Gastrocnemius medialis (tissue), 4 donors: ENCODE data around the gene CAPZA2. TPM values are rescaled to one million over a fixed set of nuclear protein-coding genes. Genes with fewer than 3 reads are reported as not detected.
"Not testable (repeated sequence)": the region's sequence is repeated elsewhere in the genome, so short reads cannot be mapped to it uniquely, and the experiment has no call there.

Experiments
- ATAC-seq, 2 donors: fragments of 150-250 bp; one replicate each; pipeline ENCODE4 v1.9.1; 2016
- DNase-seq, 2 donors: peaks; one replicate each; pipeline ENCODE4 v3.0.0-alpha.2; 2019
- H3K27ac ChIP-seq, 4 donors: fragments of 200-600 bp; sonication (generic); 1 replicate in 1 of 4; 2 replicates in 3 of 4; pipeline ENCODE4 v1.5.1; 2016 to 2018; ENCODE audit warnings: mild to moderate bottlenecking in 2 of 4, moderate library complexity in 1 of 4
- H3K27me3 ChIP-seq, 3 donors: fragments of 200-600 bp; sonication (generic) in 2 of 3; 1 replicate in 1 of 3; 2 replicates in 2 of 3; pipeline versions ENCODE4 v1.5.1 to v1.6.0; 2016 to 2019; ENCODE audit warnings: mild to moderate bottlenecking in 1 of 3, moderate library complexity in 1 of 3
- H3K36me3 ChIP-seq, 2 donors: fragments of 200-600 bp; sonication (generic) in 1 of 2; one replicate each; pipeline ENCODE4 v1.5.1; 2017 to 2018
- H3K4me1 ChIP-seq, 2 donors: fragments of 200-600 bp; sonication (generic) in 1 of 2; one replicate each; pipeline ENCODE4 v1.5.1; 2016 to 2017; ENCODE audit warnings: mild to moderate bottlenecking in 2 of 2
- H3K4me3 ChIP-seq, 4 donors: fragments of 200-600 bp; sonication (generic) in 3 of 4; 1 replicate in 1 of 4; 2 replicates in 3 of 4; pipeline ENCODE4 v1.5.1; 2016 to 2019; ENCODE audit warnings: mild to moderate bottlenecking in 2 of 4
- H3K9me3 ChIP-seq, 3 donors: fragments of 200-600 bp; sonication (generic) in 2 of 3; 1 replicate in 1 of 3; 2 replicates in 2 of 3; pipeline ENCODE4 v1.5.1; 2016 to 2019
- CTCF ChIP-seq, 5 experiments: fragments of 450-650 bp in 3 of 5; fragments of 200-600 bp in 2 of 5; sonication (generic) in 2 of 5; IDR thresholded peaks in 4 of 5; conservative IDR thresholded peaks in 1 of 5; 1 replicate in 4 of 5; 2 replicates in 1 of 5; pipeline ENCODE4 v1.5.1; 2016 to 2019; ENCODE audit warnings: antibody characterized with exemption in 5 of 5, mild to moderate bottlenecking in 3 of 5, moderate library complexity in 3 of 5
- POLR2A ChIP-seq, 2 donors: fragments of 450-650 bp; IDR thresholded peaks; one replicate each; pipeline ENCODE4 v1.6.1; 2017; ENCODE audit warnings: antibody characterized with exemption in 2 of 2, mild to moderate bottlenecking in 2 of 2, moderate library complexity in 2 of 2
- in situ Hi-C, 4 donors: fragments of 200-750 bp; cut with MboI; loops; one replicate each; pipeline versions ENCODE4 v1.15.0 to v1.8.0; 2017; ENCODE audit warnings: low sequenced_read_pairs in 4 of 4
- intact Hi-C: fragments of 100-400 bp; cut with DNase I; formaldehyde crosslinking; loops from one replicate; pipeline ENCODE4 v1.15.1; 2023; ENCODE audit warnings: low total_unique reads
- total RNA-seq, 4 donors: library from RNA; depleted of rRNA; stranded (reverse); fragments of >200 nt; gene quantifications; one replicate each; pipeline versions ENCODE4 v1.1.0 to v1.2.3, GENCODE V29; 2016

The CAPZA2 gene
- total RNA-seq = 100 to 1,000 TPM; 110 to 158 (median 137) TPM

GRCh38 chr7:116862234-116862950 lies at the start of gene CAPZA2:
Gene CAPZA2, plus strand, starts transcription at chr7:116862587. Its CDS starts 25 bp downstream, at chr7:116862612.
- TF ChIP-seq POLR2A (IDR thresholded peaks at IDR 0.05) (peak; percentile 83 to 90), CTCF (IDR thresholded peaks at IDR 0.05 in 4 of 5, conservative IDR thresholded peaks at IDR 0.05 in 1 of 5) (peak; percentile 52 to 94 (median 82))
- H3K27ac ChIP-seq = peak within 1 kb of the TSS; percentile 92 to 99 (median 96)
- no peaks in the 10 kb centered on the region for H3K36me3 ChIP-seq
- H3K9me3 ChIP-seq = no peaks in the 10 kb centered on the region
- H3K4me3 ChIP-seq = peak within 1 kb of the TSS; percentile 67 to 94 (median 82)
- no peaks in the 10 kb centered on the region for H3K27me3 ChIP-seq
- H3K4me1 ChIP-seq = peaks cover 29 to 38% of the 10 kb centered on the region in 2 donors
- DNase-seq (peak; percentile 82 to 90), ATAC-seq (peak; percentile 93)
- intact Hi-C loops = loop anchor here (2.0 to 5.0 kb wide), 5 partner anchors 52 to 255 kb away; partner anchors contain the start of genes MET and ST7
- in situ Hi-C loops = loop anchor here in 1 of 4 donors (10.0 kb wide), 1 partner anchor 92 kb away; the partner anchor contains the start of gene ST7

- no peak for ATAC-seq
Observed at GRCh38 chr7:116812860-116813259, 49.5 kb upstream of the CAPZA2 start.

GRCh38 chr7:116813371-116813770 lies 49.0 kb upstream of the CAPZA2 start:
- intact Hi-C loops, H3K36me3 ChIP-seq, H3K4me3 ChIP-seq, H3K27ac ChIP-seq, H3K9me3 ChIP-seq, ATAC-seq, H3K4me1 ChIP-seq, H3K27me3 ChIP-seq, DNase-seq: not testable (repeated sequence)
- in situ Hi-C loops = loop anchor here (5.0 to 25.0 kb wide), 5 partner anchors 146 to 651 kb away; no protein-coding TSS in a partner anchor

More at GRCh38 chr7:116812860-116813259, 49.5 kb upstream of the CAPZA2 start:
- Histone ChIP-seq H3K27me3 (no peaks in the 10 kb centered on the region), H3K36me3 (no peaks in the 10 kb centered on the region), H3K9me3 (no peaks in the 10 kb centered on the region), H3K4me3 (no peak overlapping the region), H3K27ac (no peak overlapping the region), H3K4me1 (peaks cover 0 to 7% of the 10 kb centered on the region in 2 donors)
- intact Hi-C loops (no loop called here), in situ Hi-C loops (loop anchor here (5.0 to 25.0 kb wide), 5 partner anchors 146 to 651 kb away; no protein-coding TSS in a partner anchor)
- TF ChIP-seq CTCF (IDR thresholded peaks at IDR 0.05 in 4 of 5, conservative IDR thresholded peaks at IDR 0.05 in 1 of 5) (no peak), POLR2A (IDR thresholded peaks at IDR 0.05) (no peak)
- no peak for DNase-seq

- Histone ChIP-seq H3K4me1 (peaks cover 0 to 7% of the 10 kb centered on the region in 2 donors), H3K36me3 (no peaks in the 10 kb centered on the region), H3K9me3 (no peaks in the 10 kb centered on the region), H3K4me3 (no peak overlapping the region), H3K27ac (no peak overlapping the region), H3K27me3 (no peaks in the 10 kb centered on the region)
- intact Hi-C loops = no loop called here
- no peak for ATAC-seq
- TF ChIP-seq CTCF (IDR thresholded peaks at IDR 0.05 in 4 of 5, conservative IDR thresholded peaks at IDR 0.05 in 1 of 5) (no peak), POLR2A (IDR thresholded peaks at IDR 0.05) (no peak)
- DNase-seq = no peak
- in situ Hi-C loops = loop anchor here (10.0 to 25.0 kb wide), 2 partner anchors 550 to 653 kb away; no protein-coding TSS in a partner anchor
Observed at GRCh38 chr7:116815041-116815440, 47.3 kb upstream of the CAPZA2 start.

GRCh38 chr7:116820149-116820548 lies 42.2 kb upstream of the CAPZA2 start:
- no peak overlapping the region for H3K27ac ChIP-seq
- no peaks in the 10 kb centered on the region for H3K36me3 ChIP-seq
- no peak overlapping the region for H3K4me3 ChIP-seq
- intact Hi-C loops = no loop called here
- ATAC-seq (no peak), DNase-seq (no peak)
- no peaks in the 10 kb centered on the region for H3K4me1 ChIP-seq
- TF ChIP-seq CTCF (IDR thresholded peaks at IDR 0.05 in 4 of 5, conservative IDR thresholded peaks at IDR 0.05 in 1 of 5) (no peak), POLR2A (IDR thresholded peaks at IDR 0.05) (no peak)
- no peaks in the 10 kb centered on the region for H3K27me3 ChIP-seq
- in situ Hi-C loops = loop anchor here in 3 of 4 donors (25.0 kb wide), 1 partner anchor 658 kb away; no protein-coding TSS in a partner anchor
- H3K9me3 ChIP-seq = peaks cover 0 to 4% (median 0%) of the 10 kb centered on the region in 3 donors

- H3K27ac ChIP-seq, intact Hi-C loops, H3K4me1 ChIP-seq, DNase-seq, H3K4me3 ChIP-seq, H3K27me3 ChIP-seq, H3K36me3 ChIP-seq, ATAC-seq, H3K9me3 ChIP-seq: not testable (repeated sequence)
- in situ Hi-C loops = loop anchor here in 3 of 4 donors (25.0 kb wide), 1 partner anchor 659 kb away; no protein-coding TSS in a partner anchor
Observed at GRCh38 chr7:116821647-116822046, 40.7 kb upstream of the CAPZA2 start.
